ENCODE data around the gene ABHD5.
A peak's percentile ranks its signal among the peaks of the same experiment; 100 is the strongest.

Gene ABHD5

GRCh38 chr3:43685921-43686320, 4.8 kb upstream of the ABHD5 start:
- no peak for DNase-seq (ENCODE audit: low spot score)

- no peak for DNase-seq (ENCODE audit: low spot score)
Measured at GRCh38 chr3:43686333-43686699, 4.4 kb upstream of the ABHD5 start.

GRCh38 chr3:43686700-43687498, 3.8 kb upstream of the ABHD5 start:
- no peak for DNase-seq (ENCODE audit: low spot score)

GRCh38 chr3:43687499-43687811, 3.3 kb upstream of the ABHD5 start:
- DNase-seq (ENCODE audit: low spot score): no peak

GRCh38 chr3:43688245-43688650, 2.5 kb upstream of the ABHD5 start:
- DNase-seq (ENCODE audit: low spot score): no peak

- no peak for DNase-seq (ENCODE audit: low spot score)
Measured at GRCh38 chr3:43689166-43689565, 1.6 kb upstream of the ABHD5 start.

- DNase-seq (ENCODE audit: low spot score): no peak
Measured at GRCh38 chr3:43689766-43690399, 855 bp upstream of the ABHD5 start.

- peak; percentile 76 for DNase-seq (ENCODE audit: low spot score)
Measured at GRCh38 chr3:43691120-43691995, 620 bp downstream of the ABHD5 start.

GRCh38 chr3:43692085-43692855, 1.5 kb downstream of the ABHD5 start:
- DNase-seq (ENCODE audit: low spot score): no peak

GRCh38 chr3:43692971-43693370, 2.2 kb downstream of the ABHD5 start:
- DNase-seq (ENCODE audit: low spot score): no peak

- DNase-seq (ENCODE audit: low spot score): no peak
Measured at GRCh38 chr3:43693594-43693993, 2.9 kb downstream of the ABHD5 start.

- DNase-seq (ENCODE audit: low spot score): no peak
Measured at GRCh38 chr3:43695443-43695842, 4.7 kb downstream of the ABHD5 start.

- DNase-seq (ENCODE audit: low spot score): no peak
Measured at GRCh38 chr3:43695863-43696262, 5.1 kb downstream of the ABHD5 start.

- DNase-seq (ENCODE audit: low spot score): no peak
Measured at GRCh38 chr3:43696441-43696840, 5.7 kb downstream of the ABHD5 start.

GRCh38 chr3:43696881-43697280, 6.1 kb downstream of the ABHD5 start:
- no peak for DNase-seq (ENCODE audit: low spot score)

- no peak for DNase-seq (ENCODE audit: low spot score)
Measured at GRCh38 chr3:43699864-43700263, 9.1 kb downstream of the ABHD5 start.

GRCh38 chr3:43704697-43705096, 14.0 kb downstream of the ABHD5 start:
- DNase-seq (ENCODE audit: low spot score): no peak

GRCh38 chr3:43706342-43706741, 15.6 kb downstream of the ABHD5 start:
- DNase-seq (ENCODE audit: low spot score): no peak

- no peak for DNase-seq (ENCODE audit: low spot score)
Measured at GRCh38 chr3:43707266-43707665, 16.5 kb downstream of the ABHD5 start.

- DNase-seq (ENCODE audit: low spot score): no peak
Measured at GRCh38 chr3:43707998-43708397, 17.3 kb downstream of the ABHD5 start.

- DNase-seq (ENCODE audit: low spot score): no peak
Measured at GRCh38 chr3:43709022-43709421, 18.3 kb downstream of the ABHD5 start.

GRCh38 chr3:43710607-43711006, 19.9 kb downstream of the ABHD5 start:
- DNase-seq (ENCODE audit: low spot score): no peak

All from D341Med (cell line).